ENCODE data around the gene TTC8.
"Not testable (repeated sequence)": the region's sequence is repeated elsewhere in the genome, so short reads cannot be mapped to it uniquely, and the experiment has no call there.

Gene TTC8

GRCh38 chr14:88823968-88824313 lies 510 bp upstream of the TTC8 start:
- no peak for DNase-seq (ENCODE audit: extremely low read depth in 1 of 2, low read depth in 1 of 2)

GRCh38 chr14:88825078-88825458 lies 617 bp downstream of the TTC8 start:
- DNase-seq (ENCODE audit: extremely low read depth in 1 of 2, low read depth in 1 of 2) = no peak

GRCh38 chr14:88825503-88825902 lies 1.1 kb downstream of the TTC8 start:
- DNase-seq (ENCODE audit: extremely low read depth in 1 of 2, low read depth in 1 of 2) = no peak

GRCh38 chr14:88829188-88829587 lies 4.7 kb downstream of the TTC8 start:
- DNase-seq (ENCODE audit: extremely low read depth in 1 of 2, low read depth in 1 of 2) = no peak

- DNase-seq (ENCODE audit: extremely low read depth in 1 of 2, low read depth in 1 of 2) = no peak
These were observed 5.3 kb downstream of the TTC8 start for GRCh38 chr14:88829685-88830302.

DNA sequence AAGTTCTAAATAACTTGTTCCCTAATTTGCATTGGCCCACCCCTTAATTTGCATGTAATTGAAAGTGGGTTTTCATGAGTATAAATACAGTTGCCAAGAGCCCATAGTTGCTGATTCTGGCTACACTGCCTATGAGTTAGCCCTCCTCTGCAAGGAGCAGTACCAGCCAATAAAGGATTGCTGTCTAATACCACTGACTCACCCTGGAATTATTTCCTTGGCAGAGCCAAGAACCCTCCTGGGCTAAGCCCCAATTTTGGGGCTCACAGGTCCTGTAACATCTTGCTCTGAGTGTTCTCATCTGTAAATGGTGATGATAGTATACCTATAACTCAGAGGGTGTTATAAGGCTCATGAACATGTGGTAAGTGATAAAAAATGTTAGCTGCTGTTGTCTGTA lies 6.8 kb downstream of the TTC8 start:
- no peak for DNase-seq (ENCODE audit: extremely low read depth in 1 of 2, low read depth in 1 of 2)

DNA sequence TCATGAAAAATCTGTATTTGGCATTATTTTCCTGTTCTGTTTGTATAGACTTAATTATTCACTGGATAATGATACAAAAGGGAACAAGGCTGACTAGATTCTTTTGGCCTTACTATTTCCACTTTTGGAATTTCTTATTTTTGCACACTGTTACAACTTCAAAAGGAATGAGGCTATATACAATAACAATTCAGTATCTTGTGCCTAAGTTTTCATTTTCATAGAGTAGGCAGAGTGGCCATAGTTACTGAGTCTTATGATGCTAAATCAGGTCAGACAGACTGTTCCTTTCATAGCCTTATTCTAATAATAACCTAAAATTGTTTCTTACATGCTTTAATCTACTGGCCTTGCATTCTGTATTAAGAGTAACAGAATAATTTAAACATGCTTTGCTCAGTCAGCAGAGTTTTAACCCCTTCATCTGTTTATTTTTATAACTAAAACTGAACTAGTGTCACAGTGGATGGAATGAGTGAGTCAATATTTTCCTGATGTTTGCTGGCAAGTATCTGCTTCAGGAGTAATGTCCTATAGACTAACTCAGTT lies 10.5 kb downstream of the TTC8 start:
- DNase-seq (ENCODE audit: extremely low read depth in 1 of 2, low read depth in 1 of 2) = no peak

GRCh38 chr14:88835661-88836060 lies 11.2 kb downstream of the TTC8 start:
- no peak for DNase-seq (ENCODE audit: extremely low read depth in 1 of 2, low read depth in 1 of 2)

GRCh38 chr14:88837495-88837894 lies 13.0 kb downstream of the TTC8 start:
- no peak for DNase-seq (ENCODE audit: extremely low read depth in 1 of 2, low read depth in 1 of 2)

GRCh38 chr14:88838015-88838414 lies 13.6 kb downstream of the TTC8 start:
- DNase-seq (ENCODE audit: extremely low read depth in 1 of 2, low read depth in 1 of 2) = no peak

DNA sequence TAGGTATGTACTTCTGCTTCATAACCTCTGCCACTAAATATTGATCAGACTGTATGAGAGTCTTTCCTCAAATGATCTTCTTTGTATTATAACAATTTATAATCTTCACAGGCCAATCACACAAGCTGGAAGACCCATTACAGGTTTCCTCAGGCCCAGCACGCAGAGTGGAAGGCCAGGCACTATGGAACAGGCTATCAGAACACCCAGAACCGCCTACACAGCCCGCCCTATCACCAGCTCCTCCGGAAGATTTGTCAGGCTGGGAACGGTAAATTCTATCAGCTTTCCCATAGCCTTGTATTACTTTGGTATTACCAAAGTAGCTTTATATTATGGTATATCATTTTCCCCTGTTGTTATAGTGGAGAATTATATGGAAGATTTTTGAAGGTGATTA lies 16.5 kb downstream of the TTC8 start:
- DNase-seq (ENCODE audit: extremely low read depth in 1 of 2, low read depth in 1 of 2) = no peak

DNA sequence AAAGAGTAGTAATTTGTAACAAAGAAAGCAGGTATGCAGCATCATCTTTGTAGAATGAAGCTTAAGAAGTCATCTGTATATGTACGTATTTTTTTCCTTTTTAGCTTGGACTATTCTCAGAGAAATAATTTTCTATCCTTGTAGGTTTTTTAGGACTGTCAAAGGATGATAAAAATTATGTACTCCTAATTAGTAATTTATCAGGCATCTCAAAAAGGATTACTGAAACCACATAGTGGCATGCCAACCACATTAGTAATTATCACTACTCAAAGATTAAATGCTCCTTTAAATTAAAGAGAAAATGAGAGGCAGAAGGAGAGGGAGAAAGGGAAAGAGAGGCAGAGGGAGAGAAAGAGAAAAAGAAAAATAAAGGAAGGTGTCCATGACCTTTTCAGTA lies 17.3 kb downstream of the TTC8 start:
- no peak for DNase-seq (ENCODE audit: extremely low read depth in 1 of 2, low read depth in 1 of 2)

GRCh38 chr14:88842414-88842813 lies 18.0 kb downstream of the TTC8 start:
- no peak for DNase-seq (ENCODE audit: extremely low read depth in 1 of 2, low read depth in 1 of 2)

DNA sequence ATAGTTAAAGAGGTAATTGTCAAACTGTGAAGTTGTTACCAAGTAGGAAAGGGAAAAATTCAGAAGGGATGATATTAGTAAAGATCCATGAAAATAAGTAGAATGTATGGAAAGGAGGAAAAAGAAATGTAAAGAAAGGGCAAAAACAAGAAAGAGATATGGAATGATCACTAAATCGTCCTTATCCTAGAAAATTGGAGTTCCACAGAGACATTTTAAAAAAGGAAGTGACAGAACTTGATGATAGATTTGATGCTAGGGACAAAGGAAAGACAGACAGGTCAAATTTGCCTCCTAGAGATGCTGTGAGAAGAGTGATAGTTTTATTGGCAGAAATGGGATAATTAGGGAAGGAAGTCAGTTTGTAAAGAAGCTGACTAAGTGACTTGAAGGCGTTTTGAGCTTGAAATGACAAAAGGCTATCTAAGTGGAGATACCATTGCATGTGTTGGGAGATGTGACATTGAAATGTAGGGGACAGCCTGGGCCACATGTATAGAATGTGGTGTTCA lies 20.6 kb downstream of the TTC8 start:
- DNase-seq (ENCODE audit: extremely low read depth in 1 of 2, low read depth in 1 of 2) = no peak

- DNase-seq (ENCODE audit: extremely low read depth in 1 of 2, low read depth in 1 of 2) = no peak
These were observed 24.1 kb downstream of the TTC8 start for GRCh38 chr14:88848571-88848970.

DNA sequence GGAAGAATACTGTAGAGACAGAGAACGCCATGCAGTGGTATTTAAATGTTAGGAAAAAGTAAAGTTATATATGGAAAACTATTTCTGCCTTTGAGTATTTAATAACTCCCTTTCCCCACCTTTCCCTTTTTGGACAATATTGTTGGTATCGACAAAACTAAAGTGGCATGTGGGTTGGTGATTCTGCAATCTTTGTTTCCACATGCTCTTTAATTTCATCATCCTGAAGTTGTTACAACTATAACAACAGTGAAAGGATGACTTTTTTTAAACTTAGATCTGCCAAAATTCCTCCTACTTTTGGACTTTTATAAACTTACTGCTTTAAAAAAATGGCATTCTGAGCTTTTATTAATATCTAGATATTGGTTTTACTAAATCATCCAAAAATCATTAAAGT lies 25.3 kb downstream of the TTC8 start:
- no peak for DNase-seq (ENCODE audit: extremely low read depth in 1 of 2, low read depth in 1 of 2)

- no peak for DNase-seq (ENCODE audit: extremely low read depth in 1 of 2, low read depth in 1 of 2)
These were observed 27.1 kb downstream of the TTC8 start for GRCh38 chr14:88851587-88851986.

DNA sequence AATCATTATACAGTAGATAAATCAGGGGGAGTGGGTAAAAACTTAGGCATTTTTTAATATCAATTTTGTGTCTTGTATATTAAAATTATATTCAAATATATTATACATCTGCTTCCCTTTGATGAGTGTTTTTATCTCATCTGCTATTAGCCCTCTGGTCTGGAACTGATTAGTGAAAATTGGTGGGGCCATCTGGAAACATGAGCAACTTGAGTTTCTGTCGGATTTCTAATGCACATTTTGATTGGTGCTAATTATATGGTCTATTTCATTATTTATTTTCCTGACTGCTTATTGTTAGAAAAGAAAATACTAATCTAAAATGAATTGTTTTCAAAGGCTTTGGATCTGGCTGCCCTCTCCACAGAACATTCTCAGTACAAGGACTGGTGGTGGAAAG lies 28.2 kb downstream of the TTC8 start:
- no peak for DNase-seq (ENCODE audit: extremely low read depth in 1 of 2, low read depth in 1 of 2)

DNA sequence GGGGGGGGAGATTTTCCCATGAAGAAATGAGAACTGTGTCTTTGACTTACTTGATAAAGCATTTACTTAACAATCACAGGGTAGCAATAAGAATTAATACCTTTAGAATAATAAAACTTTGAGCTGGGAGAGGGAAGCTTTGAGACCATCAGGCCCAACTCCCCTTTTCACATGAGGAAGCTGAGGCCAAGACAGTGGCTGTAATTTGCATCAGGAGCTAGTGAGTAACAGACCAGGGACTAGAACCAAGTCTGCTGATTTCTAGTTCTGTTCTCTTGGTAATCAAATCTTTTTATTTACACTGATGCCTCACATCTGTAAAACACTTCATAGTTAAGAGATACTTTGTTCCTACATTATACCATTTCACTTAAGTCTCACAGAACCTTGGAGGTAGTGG lies 28.7 kb downstream of the TTC8 start:
- DNase-seq (ENCODE audit: extremely low read depth in 1 of 2, low read depth in 1 of 2) = no peak

DNA sequence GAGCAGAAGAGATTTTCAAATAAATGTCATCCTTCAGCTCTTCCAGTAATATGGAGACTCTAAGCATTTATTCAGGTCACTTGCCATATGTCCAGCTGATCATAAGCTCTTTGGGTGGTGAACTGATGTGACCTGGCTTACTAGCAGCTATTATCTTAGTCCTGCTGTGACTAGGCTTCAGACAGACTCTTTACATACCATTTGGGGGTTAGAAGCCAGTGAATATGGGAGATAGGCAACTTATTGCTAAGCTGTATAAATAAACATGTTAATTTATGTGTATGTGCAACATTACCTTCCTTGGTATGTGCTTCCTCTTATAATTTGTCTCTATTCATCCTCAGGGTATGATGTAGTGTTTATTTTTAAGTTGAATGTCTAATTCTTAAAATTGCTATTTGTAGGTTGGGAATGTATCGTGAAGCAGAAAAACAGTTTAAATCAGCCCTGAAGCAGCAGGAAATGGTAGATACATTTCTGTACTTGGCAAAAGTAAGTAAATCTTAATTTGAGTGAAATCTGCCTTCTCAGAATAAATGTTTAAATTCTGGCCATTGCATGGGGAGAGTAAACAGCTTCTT lies 32.4 kb downstream of the TTC8 start:
- DNase-seq (ENCODE audit: extremely low read depth in 1 of 2, low read depth in 1 of 2) = no peak

GRCh38 chr14:88857861-88858260 lies 33.4 kb downstream of the TTC8 start:
- not testable (repeated sequence) for DNase-seq (ENCODE audit: extremely low read depth in 1 of 2, low read depth in 1 of 2)

- not testable (repeated sequence) for DNase-seq (ENCODE audit: extremely low read depth in 1 of 2, low read depth in 1 of 2)
These were observed 34.7 kb downstream of the TTC8 start for GRCh38 chr14:88859118-88859517.

DNA sequence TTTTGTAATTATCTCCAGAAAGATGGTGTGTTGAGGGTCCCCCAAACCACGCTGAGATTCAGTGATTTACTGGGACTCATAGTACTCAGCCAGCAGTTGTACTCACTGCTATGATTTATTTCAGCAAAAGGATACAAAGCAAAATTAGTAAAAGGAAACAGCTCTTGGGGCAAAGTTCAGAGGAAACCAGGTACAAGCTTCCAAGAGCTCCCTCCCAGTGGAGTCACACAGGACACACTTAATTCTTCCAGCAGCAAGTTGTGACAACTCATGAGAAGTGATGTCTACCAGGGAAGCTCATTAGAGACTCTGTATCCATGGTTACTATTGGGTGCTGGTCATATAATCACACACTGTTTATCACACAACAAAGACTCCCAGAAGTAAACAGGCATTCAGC lies 38.7 kb downstream of the TTC8 start:
- no peak for DNase-seq (ENCODE audit: extremely low read depth in 1 of 2, low read depth in 1 of 2)
